ENCODE measurements around the gene CX3CL1. TPM values are rescaled to one million over a fixed set of nuclear protein-coding genes. Genes with fewer than 3 reads are reported as not detected.

The CX3CL1 gene
- total and polyA plus RNA-seq, 2 donors (not counting 1 experiment from before 2014, with no cell fraction given) = not detected

- Histone ChIP-seq H3K9me3 (ENCODE audit: control extremely low read depth in 1 of 3, control insufficient read depth in 2 of 3, insufficient read depth in 1 of 3, low read length in 2 of 3) (no peaks in the 10 kb centered on the region), H3K79me2 (ENCODE audit: control insufficient read depth, insufficient read depth, low read length) (no peaks in the 10 kb centered on the region), H3K27ac (ENCODE audit: low read length in 2 of 2) (no peak overlapping the region), H3K27me3 (replicated peaks in 1 of 4; ENCODE audit: control extremely low read depth in 1 of 4, control insufficient read depth in 3 of 4, insufficient read depth in 4 of 4, low read length in 3 of 4) (no peaks in the 10 kb centered on the region), H3K4me2 (replicated peaks; ENCODE audit: low read depth, low read length, poor library complexity, severe bottlenecking) (peak overlapping the region; percentile 11), H3K4me1 (ENCODE audit: control insufficient read depth in 2 of 2, insufficient read depth in 2 of 2, low read length in 2 of 2) (peaks cover 45 to 55% of the 10 kb centered on the region in 2 donors), H3K4me3 (ENCODE audit: control extremely low read depth in 1 of 5, extremely low read depth in 1 of 5, insufficient read depth in 1 of 5, low read depth in 2 of 5, low read length in 4 of 5) (no peak overlapping the region), H3K36me3 (replicated peaks in 1 of 2; ENCODE audit: control extremely low read depth in 1 of 2, control insufficient read depth in 1 of 2, extremely low read depth in 1 of 2, insufficient read depth in 2 of 2, low read length in 1 of 2) (no peaks in the 10 kb centered on the region), H3K9ac (ENCODE audit: low read length) (no peak overlapping the region), H2AFZ (ENCODE audit: insufficient read depth, low read depth, low read length, poor library complexity, severe bottlenecking) (peak overlapping the region; percentile 2), H4K20me1 (ENCODE audit: control insufficient read depth, insufficient read depth, low read length, poor library complexity, severe bottlenecking) (no peaks in the 10 kb centered on the region)
- no peaks in the 10 kb centered on the region for H3K9me3 Mint-ChIP-seq (ENCODE audit: insufficient read depth)
- TF ChIP-seq EZH2 (IDR thresholded peaks at IDR 0.05; ENCODE audit: borderline replicate concordance, insufficient read depth, low read depth, low read length, poor library complexity, severe bottlenecking) (no peak), CTCF (IDR thresholded peaks at IDR 0.05) (no peak)
- 33% methylated on average over 5 of the region's 8 CpGs for WGBS (ENCODE audit: insufficient coverage)
- ChIA-PET POLR2A (no interaction called here), CTCF (interaction anchor here (1.0 to 1.8 kb wide), 5 partner anchors 10 to 81 kb away, joined by 3 to 7 read pairs (median 4); no protein-coding TSS in a partner anchor)
- H3K4me1 Mint-ChIP-seq = peaks cover 59% of the 10 kb centered on the region
- no peaks in the 10 kb centered on the region for H3K27me3 Mint-ChIP-seq
- no peak overlapping the region for H3K4me3 Mint-ChIP-seq
- no peak overlapping the region for H3K27ac Mint-ChIP-seq
- peak; percentile 26 for DNase-seq
- intact Hi-C loops (cut with micrococcal nuclease) = no loop called here
- ATAC-seq (ENCODE audit: low read depth) = no peak
Measured at GRCh38 chr16:57380671-57381462, 8.6 kb downstream of the CX3CL1 start.

All from B cell (primary cell).